Neural cell (in vitro differentiated cells): ENCODE results near the gene XRRA1. TPM values are rescaled to one million over a fixed set of nuclear protein-coding genes. Genes with fewer than 3 reads are reported as not detected.

Experiments
- H2AFZ ChIP-seq: fragments of 200-600, 300-800 bp; sonication (generic), shearing (Covaris generic); 2 replicates; pipeline ENCODE4 v1.6.0; 2014; ENCODE audit warnings: low read depth, mild to moderate bottlenecking, antibody characterized with exemption, low read length, moderate library complexity
- H3F3A ChIP-seq: fragments of 200-600 bp; shearing (Covaris generic); 2 replicates; pipeline ENCODE4 v1.6.1; 2016; ENCODE audit warnings: mild to moderate bottlenecking, moderate library complexity, mixed read lengths, antibody characterized with exemption, low read length; ENCODE audit not compliant: insufficient read depth, poor library complexity, severe bottlenecking
- H3K27ac ChIP-seq: fragments of 200-600, 300-800 bp; sonication (generic), shearing (Covaris generic); 2 replicates; pipeline ENCODE4 v1.5.1; 2014; ENCODE audit warnings: mild to moderate bottlenecking, low read length, moderate library complexity
- H3K27me3 ChIP-seq: fragments of 300-800, 200-600 bp; sonication (generic), shearing (Covaris generic); 2 replicates; pipeline ENCODE4 v1.6.0; 2014; ENCODE audit warnings: mild to moderate bottlenecking, low read depth, low read length, moderate library complexity; ENCODE audit not compliant: insufficient read depth
- H3K36me3 ChIP-seq: fragments of 300-800, 200-600 bp; sonication (generic), shearing (Covaris generic); 2 replicates; pipeline ENCODE4 v1.5.1; 2014; ENCODE audit warnings: mild to moderate bottlenecking, antibody characterized with exemption, low read length, moderate library complexity; ENCODE audit not compliant: insufficient read depth
- H3K4me2 ChIP-seq: fragments of 300-800, 200-600 bp; sonication (generic), shearing (Covaris generic); 2 replicates; pipeline ENCODE4 v1.6.0; 2014; ENCODE audit warnings: mild to moderate bottlenecking, low read length
- H3K4me3 ChIP-seq: fragments of 300-800, 200-600 bp; sonication (generic), shearing (Covaris generic); 2 replicates; pipeline ENCODE4 v1.5.1; 2014; ENCODE audit warnings: mild to moderate bottlenecking, low read length, moderate library complexity
- H3K79me2 ChIP-seq: fragments of 200-600 bp; shearing (Covaris generic); replicated peaks from 2 replicates; pipeline ENCODE4 v1.6.0; 2014; ENCODE audit warnings: mild to moderate bottlenecking, low read length, moderate library complexity; ENCODE audit not compliant: insufficient read depth
- H3K9ac ChIP-seq: fragments of 300-800, 200-600 bp; sonication (generic), shearing (Covaris generic); 2 replicates; pipeline ENCODE4 v1.6.1; 2016; ENCODE audit warnings: mild to moderate bottlenecking, low read length, mixed read lengths
- H3K9me2 ChIP-seq: fragments of 200-600 bp; shearing (Covaris generic); 2 replicates; pipeline ENCODE4 v1.6.1; 2016; ENCODE audit warnings: mild to moderate bottlenecking, low read length, mixed read lengths; ENCODE audit not compliant: insufficient read depth
- H3K9me3 ChIP-seq: fragments of 200-600, 300-800 bp; sonication (generic), shearing (Covaris generic); 2 replicates; pipeline ENCODE4 v1.6.1; 2016; ENCODE audit warnings: mild to moderate bottlenecking, mixed run types, low read length, moderate library complexity, mixed read lengths
- H4K20me1 ChIP-seq: fragments of 200-600 bp; shearing (Covaris generic); 2 replicates; pipeline ENCODE4 v1.6.1; 2016; ENCODE audit warnings: mild to moderate bottlenecking, mixed run types; ENCODE audit not compliant: insufficient read depth
- EP300 ChIP-seq: fragments of 450-650 bp; conservative IDR thresholded peaks from 2 replicates; pipeline ENCODE4 v1.6.1; 2014; ENCODE audit warnings: antibody characterized with exemption, mild to moderate bottlenecking, moderate library complexity; ENCODE audit not compliant: poor library complexity, severe bottlenecking
- EZH2 ChIP-seq: fragments of 200-600, 300-800 bp; shearing (Covaris generic), sonication (generic); IDR thresholded peaks from 2 replicates; pipeline ENCODE4 v1.6.1; 2014; ENCODE audit warnings: antibody characterized with exemption, low read length, borderline replicate concordance, mild to moderate bottlenecking; ENCODE audit not compliant: insufficient read depth, poor library complexity, severe bottlenecking
- MXI1 ChIP-seq: fragments of 450-650 bp; conservative IDR thresholded peaks from 2 replicates; pipeline ENCODE4 v1.6.1; 2014; ENCODE audit warnings: antibody characterized with exemption, mild to moderate bottlenecking; ENCODE audit not compliant: poor library complexity, severe bottlenecking
- POLR2AphosphoS5 ChIP-seq: IDR thresholded peaks from 2 replicates; pipeline ENCODE4 v1.6.1; 2012
- RAD21 ChIP-seq: fragments of 450-650 bp; conservative IDR thresholded peaks from 2 replicates; pipeline ENCODE4 v1.6.1; 2014; ENCODE audit warnings: antibody characterized with exemption, mild to moderate bottlenecking, moderate library complexity
- REST ChIP-seq: IDR thresholded peaks from 2 replicates; pipeline ENCODE4 v1.6.1; 2012; ENCODE audit warnings: borderline replicate concordance
- SMC3 ChIP-seq: fragments of 450-650 bp; conservative IDR thresholded peaks from 2 replicates; pipeline ENCODE4 v1.6.1; 2014; ENCODE audit warnings: antibody characterized with exemption, mild to moderate bottlenecking, moderate library complexity; ENCODE audit not compliant: poor library complexity
- TAF1 ChIP-seq: IDR thresholded peaks from 2 replicates; pipeline ENCODE4 v1.6.1; 2012; ENCODE audit warnings: low read depth
- polyA plus RNA-seq: library from polyadenylated mRNA; depleted of rRNA; stranded (reverse); fragments of >200 nt; gene quantifications from 2 replicates; pipeline ENCODE4 v1.2.3, GENCODE V29; 2014
- TF ChIP-seq, protein P1 (sequence below): fragments of 450-650 bp; IDR thresholded peaks from 2 replicates; pipeline ENCODE4 v1.5.1; 2014; ENCODE audit warnings: antibody characterized with exemption, mild to moderate bottlenecking, moderate library complexity; ENCODE audit not compliant: poor library complexity, severe bottlenecking

The XRRA1 gene
- polyA plus RNA-seq, 1 donor from 2014 or later: 2.7 TPM

GRCh38 chr11:74941492-74941891 is 7.4 kb downstream of the XRRA1 start:
- Histone ChIP-seq H3K4me2 (no peak overlapping the region), H3K27ac (no peak overlapping the region), H3K9me2 (no peaks in the 10 kb centered on the region), H3K79me2 (no peaks in the 10 kb centered on the region), H4K20me1 (no peaks in the 10 kb centered on the region), H3K36me3 (no peaks in the 10 kb centered on the region), H3K9me3 (no peaks in the 10 kb centered on the region), H3K27me3 (no peaks in the 10 kb centered on the region), H2AFZ (no peak overlapping the region), H3K9ac (no peak overlapping the region), H3K4me3 (no peak overlapping the region), H3F3A (no peaks in the 10 kb centered on the region)
- TF ChIP-seq POLR2AphosphoS5: no peak
- no peak for TF ChIP-seq SMC3
- no peak for TF ChIP-seq EP300

DNA sequence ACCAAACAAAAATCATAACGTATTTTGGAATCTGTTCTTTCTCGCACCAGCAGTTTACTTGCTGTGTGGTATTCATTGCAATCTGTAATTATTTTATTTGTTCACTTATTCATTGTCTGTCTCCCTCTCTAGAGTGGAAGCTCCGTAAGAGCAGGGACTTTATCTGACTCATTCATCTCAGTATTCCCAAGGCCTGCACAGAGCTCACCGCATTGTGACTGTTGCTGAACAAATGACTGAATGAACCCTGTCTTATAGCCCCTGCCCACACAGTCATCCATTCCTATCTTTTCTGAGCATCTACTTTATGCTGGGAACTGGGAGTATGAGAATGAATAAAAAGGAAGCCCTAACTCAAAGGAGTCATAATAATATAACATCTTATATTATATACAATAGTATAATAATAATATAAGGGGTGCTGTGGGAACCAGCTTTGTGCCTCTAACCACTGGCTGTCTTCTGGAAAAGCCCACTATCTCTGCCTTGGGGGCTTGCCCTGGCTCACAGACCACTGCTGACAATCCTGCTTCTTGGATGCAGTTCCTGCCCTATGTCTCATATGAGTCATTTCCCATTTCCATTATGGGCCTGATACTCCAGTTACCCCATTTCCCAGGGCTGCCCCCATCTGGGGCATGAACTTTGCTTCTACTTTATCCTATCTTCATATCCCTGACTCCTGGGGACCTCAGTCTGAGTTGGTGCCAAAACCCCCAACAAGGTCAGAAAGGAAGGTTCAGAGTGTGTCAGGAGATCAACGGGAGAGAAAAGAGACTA is 11.0 kb downstream of the XRRA1 start:
- Histone ChIP-seq H2AFZ (no peak overlapping the region), H3K4me3 (no peak overlapping the region), H3K9me3 (no peaks in the 10 kb centered on the region), H3K4me2 (no peak overlapping the region), H3F3A (no peaks in the 10 kb centered on the region), H3K79me2 (no peaks in the 10 kb centered on the region), H3K9me2 (no peaks in the 10 kb centered on the region), H4K20me1 (no peaks in the 10 kb centered on the region), H3K27me3 (no peaks in the 10 kb centered on the region), H3K36me3 (no peaks in the 10 kb centered on the region), H3K27ac (no peak overlapping the region), H3K9ac (no peak overlapping the region)
- no peak for TF ChIP-seq POLR2AphosphoS5
- no peak for TF ChIP-seq MXI1
- TF ChIP-seq, protein P1, sequence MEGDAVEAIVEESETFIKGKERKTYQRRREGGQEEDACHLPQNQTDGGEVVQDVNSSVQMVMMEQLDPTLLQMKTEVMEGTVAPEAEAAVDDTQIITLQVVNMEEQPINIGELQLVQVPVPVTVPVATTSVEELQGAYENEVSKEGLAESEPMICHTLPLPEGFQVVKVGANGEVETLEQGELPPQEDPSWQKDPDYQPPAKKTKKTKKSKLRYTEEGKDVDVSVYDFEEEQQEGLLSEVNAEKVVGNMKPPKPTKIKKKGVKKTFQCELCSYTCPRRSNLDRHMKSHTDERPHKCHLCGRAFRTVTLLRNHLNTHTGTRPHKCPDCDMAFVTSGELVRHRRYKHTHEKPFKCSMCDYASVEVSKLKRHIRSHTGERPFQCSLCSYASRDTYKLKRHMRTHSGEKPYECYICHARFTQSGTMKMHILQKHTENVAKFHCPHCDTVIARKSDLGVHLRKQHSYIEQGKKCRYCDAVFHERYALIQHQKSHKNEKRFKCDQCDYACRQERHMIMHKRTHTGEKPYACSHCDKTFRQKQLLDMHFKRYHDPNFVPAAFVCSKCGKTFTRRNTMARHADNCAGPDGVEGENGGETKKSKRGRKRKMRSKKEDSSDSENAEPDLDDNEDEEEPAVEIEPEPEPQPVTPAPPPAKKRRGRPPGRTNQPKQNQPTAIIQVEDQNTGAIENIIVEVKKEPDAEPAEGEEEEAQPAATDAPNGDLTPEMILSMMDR: no peak
- no peak for TF ChIP-seq EZH2
- no peak for TF ChIP-seq RAD21
- TF ChIP-seq REST: no peak
- no peak for TF ChIP-seq SMC3
- TF ChIP-seq TAF1: no peak
- TF ChIP-seq EP300: no peak
